GM12864 (cell line): Measurements from ENCODE around the gene POU5F1.

Experiments used
- DNase-seq: peaks from one replicate; pipeline ENCODE4 v3.0.0-alpha.2; 2011; ENCODE audit warnings: low read depth
- H3K4me3 ChIP-seq: 2 replicates; pipeline ENCODE4 v1.5.1; 2011; ENCODE audit warnings: mild to moderate bottlenecking, low read depth, low read length, control low read depth
- CTCF ChIP-seq: IDR thresholded peaks from 2 replicates; pipeline ENCODE4 v1.5.1; 2011; ENCODE audit warnings: low read depth, mild to moderate bottlenecking, moderate library complexity, low read length, control low read depth, inconsistent platforms; ENCODE audit errors: missing control alignments

POU5F1 gene

DNA sequence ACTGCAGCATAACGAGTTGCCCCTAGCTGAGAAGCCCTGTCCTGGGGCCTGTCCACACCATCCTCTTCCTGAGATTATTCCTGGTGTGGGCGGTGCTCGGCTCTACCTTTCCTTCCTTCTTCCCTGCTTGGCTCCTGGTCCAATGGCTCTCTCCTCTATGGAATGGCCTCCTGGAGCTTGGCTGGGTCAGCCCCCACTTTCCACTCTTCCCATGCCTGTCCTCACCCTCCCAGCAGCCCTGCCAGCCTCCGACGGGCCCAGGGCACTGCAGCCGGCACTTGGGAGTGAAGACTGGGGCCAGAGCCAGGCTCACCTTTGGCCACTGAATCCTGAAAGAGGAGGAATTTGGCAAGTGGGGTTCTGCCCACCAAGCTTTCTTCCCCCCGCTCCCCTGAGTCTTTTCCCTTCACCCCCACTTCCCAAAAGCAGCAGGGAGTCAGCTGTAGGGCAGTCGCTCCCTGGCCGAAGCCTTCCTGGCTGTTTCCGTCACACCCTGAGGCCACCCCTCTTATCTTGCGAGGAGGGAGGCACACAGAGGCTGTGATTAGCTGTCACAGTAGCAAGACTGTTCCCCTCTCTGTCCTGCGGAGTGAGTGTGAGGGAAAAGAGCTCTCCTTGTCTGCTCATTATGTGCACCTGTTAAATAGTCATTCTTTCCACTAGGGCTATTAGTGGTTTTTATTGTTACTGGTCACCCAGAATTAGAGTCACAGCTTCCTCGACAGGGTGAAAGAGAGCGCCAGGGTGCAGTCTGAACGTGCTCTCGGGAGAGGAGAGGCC, 43.9 kb downstream of the POU5F1 start:
- no peak overlapping the region for H3K4me3 ChIP-seq
- no peak for TF ChIP-seq CTCF
- no peak for DNase-seq

DNA sequence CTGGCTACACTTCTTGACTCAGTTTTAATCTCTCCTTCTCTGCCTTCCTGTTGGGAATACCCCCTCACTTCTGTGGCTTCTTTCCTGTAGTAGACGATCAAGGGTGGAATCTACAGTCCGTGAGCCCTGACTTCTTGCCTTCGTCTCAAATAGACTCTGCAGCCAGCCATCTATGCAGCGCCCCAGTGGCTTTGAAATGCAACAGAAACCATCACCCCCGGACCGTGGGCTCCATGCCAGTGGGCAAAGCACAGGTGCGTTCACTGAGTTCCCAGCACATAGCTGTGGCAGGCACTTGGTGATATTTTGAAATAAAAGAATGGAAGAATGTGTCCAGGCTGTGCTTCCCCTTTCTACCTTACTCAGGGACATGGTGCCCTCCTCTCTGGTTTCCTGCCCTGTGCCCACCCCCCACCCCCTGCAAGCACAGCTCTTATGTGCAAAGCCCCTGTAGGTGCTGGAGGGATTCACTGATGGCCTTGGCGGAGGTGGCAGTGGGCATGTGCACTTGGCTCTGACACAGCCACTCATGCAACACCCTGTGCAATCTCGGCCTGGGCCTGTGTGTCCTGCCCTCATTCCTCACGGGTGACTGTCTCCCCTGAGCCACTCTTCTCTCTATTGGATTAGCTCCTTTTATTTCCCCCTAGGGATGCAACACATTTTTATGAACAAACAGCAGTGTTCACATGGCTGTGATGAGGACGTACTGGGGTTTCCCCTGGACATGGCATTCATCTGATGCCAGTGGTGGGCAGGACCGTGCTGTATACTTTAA, 44.7 kb downstream of the POU5F1 start:
- no peak for TF ChIP-seq CTCF
- H3K4me3 ChIP-seq, result no peak overlapping the region
- DNase-seq, result no peak

GRCh38 chr6:31125162-31125561, 45.3 kb downstream of the POU5F1 start:
- no peak overlapping the region for H3K4me3 ChIP-seq
- DNase-seq, result no peak
- TF ChIP-seq CTCF, result no peak

DNA sequence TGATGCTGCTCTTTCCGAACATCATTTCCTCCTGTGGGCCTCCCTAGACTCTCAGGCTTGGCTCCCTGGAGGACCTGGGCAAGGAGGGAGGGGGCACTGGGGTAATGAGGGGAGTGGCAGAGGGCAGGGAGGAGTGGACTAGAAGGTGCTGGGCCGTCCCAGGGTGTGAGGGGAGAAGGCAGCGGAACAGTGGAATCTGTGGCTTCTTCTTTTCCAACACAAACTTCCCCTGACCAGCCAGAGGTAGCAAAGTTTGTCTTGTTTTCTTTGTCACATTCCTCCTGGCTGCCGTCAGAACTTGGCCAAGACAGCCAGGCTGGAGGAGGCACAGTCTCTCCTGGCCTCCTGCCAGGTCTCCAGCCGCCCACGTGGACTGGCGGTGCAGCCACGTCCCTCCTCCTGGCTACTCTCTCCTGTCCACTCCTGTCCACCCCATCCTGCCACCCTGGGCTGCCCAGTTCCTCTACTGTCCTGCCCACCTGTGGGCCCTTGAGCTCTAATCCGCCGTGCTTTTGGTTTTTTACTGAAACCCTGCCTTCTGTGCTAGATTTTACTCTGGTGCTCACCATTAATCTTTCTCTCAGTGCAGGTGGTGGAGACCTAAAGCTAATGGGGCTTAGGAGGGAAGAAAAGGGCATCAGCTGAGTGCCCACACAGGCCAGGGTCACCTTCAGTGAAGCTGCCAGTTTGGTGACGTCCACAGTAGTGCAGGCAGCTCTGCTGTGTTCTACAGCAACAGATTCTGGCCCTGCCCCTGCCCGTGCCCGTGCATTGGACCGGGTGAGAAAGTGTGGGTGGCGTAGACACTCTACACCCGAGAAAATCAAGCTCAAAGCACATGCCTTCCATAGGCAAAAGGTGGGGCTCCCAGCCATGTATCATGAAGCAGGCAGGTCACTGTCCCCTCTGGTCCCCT, 47.4 kb downstream of the POU5F1 start:
- no peak for DNase-seq
- no peak for TF ChIP-seq CTCF

DNA sequence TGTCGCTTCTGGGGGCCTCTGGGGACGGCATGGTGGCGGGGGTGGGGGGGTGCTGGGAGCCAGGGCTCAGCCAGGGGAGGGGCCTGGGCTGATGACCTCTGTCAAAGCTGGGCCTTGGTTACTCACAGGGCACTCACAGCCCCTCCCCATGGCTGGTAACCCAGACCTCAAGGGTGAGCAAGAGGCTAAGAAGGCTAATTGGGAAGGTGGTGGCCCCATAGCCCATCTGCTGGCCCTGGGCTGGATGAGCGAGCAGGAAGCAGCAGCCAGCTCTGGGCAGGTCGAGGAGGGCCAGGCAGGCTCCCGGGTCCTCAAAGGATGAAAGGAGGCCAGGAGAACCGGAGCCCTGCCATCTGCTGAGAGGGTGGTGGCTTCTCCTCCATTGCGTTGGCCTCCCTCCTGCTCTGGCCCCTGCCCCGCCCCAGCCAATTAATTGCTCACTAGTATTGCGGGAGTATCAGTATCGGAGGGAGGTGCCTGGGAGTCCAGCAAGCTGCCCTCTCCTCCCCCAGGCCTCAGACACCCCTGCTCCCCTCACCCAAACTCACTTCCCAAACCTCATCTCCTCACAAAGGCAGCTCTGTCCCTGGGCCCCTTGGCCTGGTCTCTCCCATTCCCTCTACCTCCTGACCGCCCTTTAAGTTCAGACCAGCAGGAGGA, 49.2 kb downstream of the POU5F1 start:
- DNase-seq, result no peak
- no peak for TF ChIP-seq CTCF
- no peak overlapping the region for H3K4me3 ChIP-seq

More for the DNA sequence above, 47.4 kb downstream of the POU5F1 start:
- no peak overlapping the region for H3K4me3 ChIP-seq
